Subcutaneous adipose tissue (tissue), 4 donors: ENCODE measurements around the gene ELAVL2. TPM values are rescaled to one million over a fixed set of nuclear protein-coding genes. Genes with fewer than 3 reads are reported as not detected.

Source experiments
- CTCF ChIP-seq: fragments of 450-650 bp; IDR thresholded peaks from one replicate; pipeline ENCODE4 v1.5.1; 2016; ENCODE audit warnings: low read depth, mild to moderate bottlenecking, control low read depth, antibody characterized with exemption, moderate library complexity
- total RNA-seq, 4 donors: library from RNA; depleted of rRNA; stranded (reverse); fragments of >200 nt; gene quantifications; one replicate each; pipeline ENCODE4 v1.1.0, GENCODE V29; 2016

ELAVL2 gene
- total RNA-seq, 4 donors from 2014 or later = 0.44 TPM; not detected in 3

DNA sequence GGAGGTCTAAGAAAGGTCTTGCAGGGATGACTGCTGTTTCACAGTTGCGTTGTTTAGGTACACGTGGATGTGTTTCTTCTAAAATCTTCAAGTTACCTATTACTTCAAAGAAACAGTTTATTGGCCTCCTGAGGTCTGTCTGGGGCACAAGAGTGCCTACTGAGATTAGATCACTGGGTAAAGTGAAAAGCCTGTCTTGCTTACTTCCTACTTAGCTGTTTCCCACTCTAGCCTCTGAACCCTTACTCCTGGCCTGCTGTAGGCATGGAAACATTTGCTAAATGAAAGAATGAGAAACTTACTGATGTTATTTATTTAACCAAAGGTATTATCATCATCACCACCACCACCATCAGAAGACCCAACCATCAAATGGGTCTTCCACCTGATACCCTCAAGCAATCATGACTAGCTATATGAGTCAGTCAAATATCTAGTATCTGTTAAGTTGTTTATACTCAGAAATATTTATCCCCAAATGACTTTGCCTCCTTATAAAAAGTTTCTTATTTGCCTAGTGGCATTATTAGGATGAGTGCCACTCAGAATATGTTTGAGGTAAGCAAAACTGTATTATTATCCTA lies 92.5 kb downstream of the ELAVL2 start:
- TF ChIP-seq CTCF = no peak

- no peak for TF ChIP-seq CTCF
Measured at GRCh38 chr9:23731353-23731752, 94.7 kb downstream of the ELAVL2 start.

- no peak for TF ChIP-seq CTCF
Measured at GRCh38 chr9:23730364-23730763, 95.7 kb downstream of the ELAVL2 start.

DNA sequence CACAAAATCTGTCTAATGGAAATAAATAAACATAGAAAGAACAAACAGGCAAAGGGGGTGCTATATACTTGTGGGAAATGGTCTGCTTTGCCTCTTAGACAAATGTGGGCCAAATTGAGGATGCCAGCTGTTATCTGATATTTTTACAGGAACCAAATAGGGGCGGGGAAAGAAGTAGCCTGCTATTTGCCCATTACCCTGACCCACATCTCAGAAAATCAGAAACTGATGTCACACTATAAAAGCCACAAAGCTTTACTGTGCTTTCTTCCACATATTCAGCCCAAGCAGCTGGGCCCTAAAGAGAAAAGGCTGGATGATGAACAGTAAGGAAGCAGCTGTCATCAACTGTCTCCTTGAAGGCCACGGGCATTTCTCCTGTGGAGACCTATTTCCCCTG lies 97.3 kb downstream of the ELAVL2 start:
- TF ChIP-seq CTCF = no peak

GRCh38 chr9:23725279-23725946 lies 100.6 kb downstream of the ELAVL2 start:
- no peak for TF ChIP-seq CTCF

DNA sequence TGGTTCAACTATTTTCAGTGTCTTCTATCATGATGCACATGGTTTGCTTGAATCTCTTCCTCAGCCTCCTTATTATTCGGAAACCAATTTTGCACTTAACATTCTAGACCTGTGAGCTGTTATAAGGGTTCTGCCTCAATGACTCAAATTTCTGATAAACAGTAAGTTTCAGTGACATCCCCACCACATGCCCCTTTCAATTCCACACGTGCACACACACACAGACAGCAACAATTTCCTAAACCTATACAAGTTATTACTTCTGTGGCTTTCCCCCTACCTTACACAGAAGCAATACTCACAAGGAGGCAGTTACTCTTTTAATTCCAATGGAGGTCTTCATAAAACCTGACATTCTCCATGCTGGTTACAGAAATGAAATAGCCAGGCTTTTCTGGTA lies 102.4 kb downstream of the ELAVL2 start:
- no peak for TF ChIP-seq CTCF

GRCh38 chr9:23721466-23721865 lies 104.6 kb downstream of the ELAVL2 start:
- TF ChIP-seq CTCF = no peak
